ENCODE results near the gene AFAP1L1. TPM values are rescaled to one million over a fixed set of nuclear protein-coding genes. Genes with fewer than 3 reads are reported as not detected.

AFAP1L1 gene
- total and polyA plus RNA-seq, 7 donors, result 0.23 to 8.6 (median 5.6) TPM

- Histone ChIP-seq H3K4me3 (no peak overlapping the region), H3K27me3 (no peaks in the 10 kb centered on the region), H3K9me3 (no peaks in the 10 kb centered on the region), H3K27ac (no peak overlapping the region), H3K4me1 (no peaks in the 10 kb centered on the region), H3K36me3 (no peaks in the 10 kb centered on the region)
- intact Hi-C loops (cut with DNase I), result no loop called here
- 61 to 76% methylated on average over 4 of the region's 4 CpGs for WGBS, 2 donors
- DNase-seq, result no peak
- TF ChIP-seq POLR2AphosphoS5 (IDR thresholded peaks at IDR 0.05) (no peak), CTCF (IDR thresholded peaks at IDR 0.05) (no peak), EP300 (IDR thresholded peaks at IDR 0.05) (no peak), POLR2A (IDR thresholded peaks at IDR 0.05) (no peak)
Measured at GRCh38 chr5:149251546-149251945, 20.1 kb upstream of the AFAP1L1 start.

DNA sequence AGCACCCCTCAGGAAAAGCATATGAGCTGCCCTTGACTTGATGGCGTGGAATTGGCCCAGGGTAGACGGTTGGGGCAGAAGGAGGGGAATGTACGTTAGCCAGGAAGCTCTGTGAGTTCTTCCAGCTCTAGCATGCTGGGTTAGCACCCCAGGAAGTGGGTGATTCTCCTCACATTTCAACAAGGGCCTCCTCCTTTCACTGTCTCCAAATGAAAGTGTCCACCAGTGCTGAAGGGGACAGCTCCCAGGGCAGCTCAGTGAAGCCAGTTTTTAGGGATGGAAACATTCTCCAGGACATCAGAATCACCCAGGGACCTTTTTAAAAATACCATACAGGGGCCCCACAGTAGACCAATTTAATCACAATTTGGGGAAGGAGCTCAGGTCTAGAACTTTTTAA lies 17.2 kb upstream of the AFAP1L1 start:
- Histone ChIP-seq H3K27ac (no peak overlapping the region), H3K36me3 (no peaks in the 10 kb centered on the region), H3K4me1 (no peaks in the 10 kb centered on the region), H3K9me3 (no peaks in the 10 kb centered on the region), H3K27me3 (no peaks in the 10 kb centered on the region), H3K4me3 (no peak overlapping the region)
- no peak for DNase-seq
- TF ChIP-seq CTCF (IDR thresholded peaks at IDR 0.05) (no peak), EP300 (IDR thresholded peaks at IDR 0.05) (no peak), POLR2AphosphoS5 (IDR thresholded peaks at IDR 0.05) (no peak)
- WGBS, 2 donors, result 51 to 56% methylated on average over 3 of the region's 3 CpGs
- intact Hi-C loops (cut with DNase I), result no loop called here

DNA sequence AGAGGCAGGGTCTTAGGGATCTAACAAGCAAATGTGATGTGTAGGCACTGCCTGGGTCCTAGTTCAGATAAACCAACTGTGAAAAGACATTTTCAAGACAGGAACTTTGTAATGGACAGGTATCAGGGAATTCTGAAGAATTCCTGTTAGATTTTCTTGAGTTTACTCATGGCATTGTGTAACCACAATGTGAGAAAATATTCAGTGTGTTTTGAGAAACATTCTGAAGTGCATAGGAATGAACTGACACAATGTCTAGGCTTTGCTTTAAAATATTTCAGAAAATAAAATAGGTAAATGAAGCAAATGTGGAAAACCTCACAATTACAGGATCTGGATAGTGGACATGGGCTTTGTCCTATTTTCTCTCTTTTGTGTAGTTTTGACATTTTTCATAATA lies 15.2 kb upstream of the AFAP1L1 start:
- no peaks in the 10 kb centered on the region for H3K4me1 ChIP-seq
- no peaks in the 10 kb centered on the region for H3K36me3 ChIP-seq
- no peak overlapping the region for H3K27ac ChIP-seq
- TF ChIP-seq CTCF (IDR thresholded peaks at IDR 0.05) (no peak), POLR2A (IDR thresholded peaks at IDR 0.05) (no peak), POLR2AphosphoS5 (IDR thresholded peaks at IDR 0.05) (no peak), EP300 (IDR thresholded peaks at IDR 0.05) (no peak)
- H3K9me3 ChIP-seq, result no peaks in the 10 kb centered on the region
- no peak for DNase-seq
- intact Hi-C loops (cut with DNase I), result no loop called here
- no peak overlapping the region for H3K4me3 ChIP-seq
- H3K27me3 ChIP-seq, result no peaks in the 10 kb centered on the region

GRCh38 chr5:149257131-149257530 lies 14.5 kb upstream of the AFAP1L1 start:
- TF ChIP-seq POLR2AphosphoS5 (IDR thresholded peaks at IDR 0.05), result no peak
- Histone ChIP-seq H3K36me3 (no peaks in the 10 kb centered on the region), H3K4me3 (no peak overlapping the region), H3K27ac (no peak overlapping the region), H3K27me3 (no peaks in the 10 kb centered on the region), H3K9me3 (no peaks in the 10 kb centered on the region), H3K4me1 (no peaks in the 10 kb centered on the region)
- 56 to 61% methylated on average over 1 of the region's 1 CpG for WGBS, 2 donors
- intact Hi-C loops (cut with DNase I), result no loop called here
- no peak for DNase-seq

DNA sequence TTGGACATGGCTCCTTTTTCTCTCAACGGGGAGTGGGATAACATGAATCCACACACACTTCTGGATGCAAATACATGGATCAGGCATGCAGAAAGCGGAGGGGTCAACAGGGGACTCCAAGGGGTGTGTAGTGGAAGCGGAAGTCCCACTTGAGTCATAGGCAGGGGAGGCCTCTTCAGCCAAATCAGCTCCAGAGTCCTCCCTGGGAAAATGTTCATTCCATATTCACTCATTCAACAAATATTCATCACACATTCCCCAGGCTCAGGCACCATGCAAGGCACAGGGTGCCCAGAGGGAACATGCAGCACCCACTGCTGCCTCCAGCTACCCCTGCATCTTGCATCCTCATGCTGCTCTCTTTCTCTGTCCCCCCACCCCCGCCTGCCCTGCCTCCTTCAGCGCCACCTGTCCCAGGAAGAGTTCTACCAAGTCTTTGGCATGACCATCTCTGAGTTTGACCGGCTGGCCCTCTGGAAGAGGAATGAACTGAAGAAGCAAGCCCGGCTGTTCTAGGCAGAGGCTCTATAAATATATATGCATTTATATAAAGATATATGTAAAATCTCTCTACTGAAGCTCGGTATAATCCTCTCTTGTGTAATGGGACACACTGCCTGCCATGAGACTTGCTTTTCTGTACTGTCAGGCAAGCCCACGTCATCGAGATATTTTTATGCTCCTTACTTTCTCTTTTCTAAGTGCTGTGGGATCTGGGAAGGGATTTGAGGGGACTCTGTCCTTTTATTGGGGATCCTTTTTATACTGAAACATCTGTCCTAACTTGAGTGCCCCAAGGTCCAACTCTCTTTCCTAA lies 13.6 kb upstream of the AFAP1L1 start:
- H3K27me3 ChIP-seq, result no peaks in the 10 kb centered on the region
- no peak for TF ChIP-seq POLR2AphosphoS5 (IDR thresholded peaks at IDR 0.05)
- TF ChIP-seq EP300 (IDR thresholded peaks at IDR 0.05), result no peak
- no peak for TF ChIP-seq CTCF (IDR thresholded peaks at IDR 0.05)
- TF ChIP-seq POLR2A (IDR thresholded peaks at IDR 0.05), result no peak
- no peaks in the 10 kb centered on the region for H3K4me1 ChIP-seq
- WGBS, 2 donors, result 82 to 84% methylated on average over 10 of the region's 10 CpGs
- intact Hi-C loops (cut with DNase I), result no loop called here
- no peak overlapping the region for H3K4me3 ChIP-seq
- no peaks in the 10 kb centered on the region for H3K36me3 ChIP-seq
- no peaks in the 10 kb centered on the region for H3K9me3 ChIP-seq
- H3K27ac ChIP-seq, result no peak overlapping the region
- no peak for DNase-seq
